ENCODE results near the gene RAB18. TPM values are rescaled to one million over a fixed set of nuclear protein-coding genes. Genes with fewer than 3 reads are reported as not detected.

RAB18 gene
- total RNA-seq, 1 experiment from 2014 or later: 75.9 TPM

DNA sequence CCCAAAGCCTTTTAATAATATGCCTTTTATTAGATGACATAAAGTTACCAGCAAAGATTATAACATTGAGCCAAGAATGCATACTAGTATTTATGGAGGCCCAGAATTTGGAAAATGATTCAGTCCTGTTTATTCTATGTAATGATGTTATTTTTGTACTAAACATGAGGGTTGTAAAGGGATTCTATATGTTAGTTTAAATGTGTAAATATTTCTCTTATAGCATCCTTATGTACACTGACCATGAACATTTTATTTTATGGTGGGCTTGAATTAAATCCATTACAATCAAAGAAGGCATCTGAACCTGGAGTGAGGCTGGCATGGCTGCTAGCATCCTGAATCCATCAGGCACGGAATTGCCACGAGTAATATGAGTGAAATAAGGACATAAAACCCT, 80.2 kb downstream of the RAB18 start:
- BruUV-seq (replicated peaks): no TSS peak
- intact Hi-C loops (cut with micrococcal nuclease; ENCODE audit: unreplicated experiment): no loop called here
- Mint-ChIP-seq H3K9me3 (ENCODE audit: low read depth, unreplicated experiment) (peaks cover 3% of the 10 kb centered on the region), H3K4me3 (ENCODE audit: low read depth, unreplicated experiment) (no peak overlapping the region), H3K27ac (ENCODE audit: unreplicated experiment) (no peak overlapping the region), H3K27me3 (ENCODE audit: unreplicated experiment) (peaks cover 18% of the 10 kb centered on the region), H3K36me3 (ENCODE audit: insufficient read depth, unreplicated experiment) (no peaks in the 10 kb centered on the region), H3K4me1 (ENCODE audit: low read depth, unreplicated experiment) (no peaks in the 10 kb centered on the region)
- DNase-seq: no peak
- CTCF ChIA-PET: no interaction called here
- no peak for TF ChIP-seq CTCF (IDR thresholded peaks at IDR 0.05; ENCODE audit: unreplicated experiment)

Other genes with a start within 250 kb of the RAB18 start
- gene MKX, start 241.5 kb downstream of the RAB18 start, total RNA-seq (2022): 1.5 and 2.3 TPM in 2 replicates

Data from Calu3 (cell line).